HEK293T (cell line): ENCODE data around the gene PRDM16.

Source experiments
- BHLHE40 ChIP-seq: fragments of 450-650 bp; IDR thresholded peaks from 2 replicates; pipeline ENCODE4 v1.6.1; 2016; ENCODE audit warnings: mild to moderate bottlenecking, moderate library complexity, borderline replicate concordance
- FOXA1 ChIP-seq: fragments of 450-650 bp; IDR thresholded peaks from 2 replicates; pipeline ENCODE4 v1.6.1; 2016; ENCODE audit warnings: mild to moderate bottlenecking
- SP1 ChIP-seq: fragments of 450-650 bp; IDR thresholded peaks from 2 replicates; pipeline ENCODE4 v1.6.1; 2017
- TF ChIP-seq, protein P1 (sequence below): fragments of 450-650 bp; IDR thresholded peaks from 2 replicates; pipeline ENCODE4 v1.6.1; 2016

DNA sequence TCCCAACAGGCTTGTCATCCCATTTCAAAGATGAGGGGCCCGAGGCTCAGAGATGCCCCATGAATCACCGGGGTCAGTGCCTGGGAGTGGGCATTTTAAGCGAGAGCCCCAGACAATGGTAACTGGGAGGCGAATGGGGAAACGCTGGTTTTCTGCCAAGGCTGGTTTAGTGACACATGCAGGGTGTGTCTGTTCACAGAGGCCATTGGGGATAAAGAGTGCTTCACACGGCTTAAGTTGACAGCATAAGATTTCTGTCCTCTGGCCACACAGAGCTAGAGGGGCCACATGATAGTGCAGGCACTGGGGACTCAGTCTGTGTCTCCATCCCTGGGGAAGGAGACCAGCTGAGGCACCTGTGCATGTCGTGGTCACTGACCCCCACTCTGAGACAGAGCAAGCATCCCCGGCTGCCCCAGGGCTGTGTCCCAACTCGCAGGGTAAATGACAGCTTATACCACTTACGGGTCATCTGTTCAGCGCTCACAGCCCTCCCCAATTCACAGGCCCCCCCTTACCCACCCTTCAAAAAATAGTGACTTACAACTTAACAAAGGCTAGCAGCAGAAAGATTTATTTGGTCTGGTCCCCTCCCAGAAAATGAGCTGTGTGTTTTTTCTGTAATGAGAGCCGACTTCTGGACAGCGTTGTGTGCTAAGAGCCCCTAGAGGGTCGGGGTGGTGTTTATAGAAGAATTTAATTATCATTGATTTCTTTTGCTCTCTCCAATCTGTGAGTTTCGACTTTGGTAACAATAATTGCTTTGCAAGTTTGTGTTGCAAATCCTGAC is 350.6 kb downstream of the PRDM16 start:
- TF ChIP-seq BHLHE40 (no peak), FOXA1 (no peak), SP1 (no peak)
- TF ChIP-seq, protein P1, sequence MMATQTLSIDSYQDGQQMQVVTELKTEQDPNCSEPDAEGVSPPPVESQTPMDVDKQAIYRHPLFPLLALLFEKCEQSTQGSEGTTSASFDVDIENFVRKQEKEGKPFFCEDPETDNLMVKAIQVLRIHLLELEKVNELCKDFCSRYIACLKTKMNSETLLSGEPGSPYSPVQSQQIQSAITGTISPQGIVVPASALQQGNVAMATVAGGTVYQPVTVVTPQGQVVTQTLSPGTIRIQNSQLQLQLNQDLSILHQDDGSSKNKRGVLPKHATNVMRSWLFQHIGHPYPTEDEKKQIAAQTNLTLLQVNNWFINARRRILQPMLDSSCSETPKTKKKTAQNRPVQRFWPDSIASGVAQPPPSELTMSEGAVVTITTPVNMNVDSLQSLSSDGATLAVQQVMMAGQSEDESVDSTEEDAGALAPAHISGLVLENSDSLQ = peak; percentile 87
